HG03571 (cell line): ENCODE data around the gene MYRIP.
A peak's percentile ranks its signal among the peaks of the same experiment; 100 is the strongest.
"Not testable (repeated sequence)": the region's sequence is repeated elsewhere in the genome, so short reads cannot be mapped to it uniquely, and the experiment has no call there.

ENCODE experiments used
- ATAC-seq: cut with Tn5 transposase; IDR thresholded peaks from one replicate; pipeline ENCODE4 v1.9.1; 2021; ENCODE audit not compliant: unreplicated experiment

Gene MYRIP

DNA sequence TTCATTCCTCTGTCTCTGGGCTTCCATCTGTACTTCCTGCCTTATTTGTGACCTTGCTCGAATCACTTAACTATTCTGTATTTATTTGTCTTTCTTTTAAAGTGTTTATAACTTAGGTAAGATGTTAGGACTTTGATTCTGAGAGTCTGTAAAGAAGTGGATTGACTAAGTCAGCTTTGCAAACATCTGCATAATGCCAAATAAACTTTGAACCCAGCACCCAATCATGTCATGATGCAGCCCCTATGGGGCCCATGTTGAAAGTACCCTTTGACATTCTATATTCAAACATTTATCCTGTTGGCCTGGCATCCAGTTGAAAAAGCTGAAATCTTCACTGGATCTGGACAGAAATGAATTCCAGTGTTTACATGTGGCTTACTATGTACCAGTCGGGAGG is 3.8 kb upstream of the MYRIP start:
- ATAC-seq: no peak

DNA sequence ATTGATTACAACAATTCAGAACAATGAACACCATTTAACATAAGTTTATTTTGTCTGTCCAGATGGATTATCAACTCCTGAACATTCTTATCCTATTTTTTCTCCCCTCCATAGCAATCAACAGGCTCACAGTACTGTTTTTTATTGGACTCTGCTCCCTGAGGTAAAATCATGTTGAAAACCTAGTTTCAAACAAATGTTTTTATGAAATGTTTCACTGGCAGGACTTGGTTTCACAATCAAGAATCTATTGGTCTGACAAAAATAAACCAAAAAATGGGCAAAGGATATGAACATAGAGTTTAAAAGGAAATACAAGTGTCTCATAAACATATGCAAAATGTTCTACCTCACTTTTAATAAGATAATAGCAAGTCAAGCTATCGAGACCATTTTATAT is 2.6 kb upstream of the MYRIP start:
- no peak for ATAC-seq

DNA sequence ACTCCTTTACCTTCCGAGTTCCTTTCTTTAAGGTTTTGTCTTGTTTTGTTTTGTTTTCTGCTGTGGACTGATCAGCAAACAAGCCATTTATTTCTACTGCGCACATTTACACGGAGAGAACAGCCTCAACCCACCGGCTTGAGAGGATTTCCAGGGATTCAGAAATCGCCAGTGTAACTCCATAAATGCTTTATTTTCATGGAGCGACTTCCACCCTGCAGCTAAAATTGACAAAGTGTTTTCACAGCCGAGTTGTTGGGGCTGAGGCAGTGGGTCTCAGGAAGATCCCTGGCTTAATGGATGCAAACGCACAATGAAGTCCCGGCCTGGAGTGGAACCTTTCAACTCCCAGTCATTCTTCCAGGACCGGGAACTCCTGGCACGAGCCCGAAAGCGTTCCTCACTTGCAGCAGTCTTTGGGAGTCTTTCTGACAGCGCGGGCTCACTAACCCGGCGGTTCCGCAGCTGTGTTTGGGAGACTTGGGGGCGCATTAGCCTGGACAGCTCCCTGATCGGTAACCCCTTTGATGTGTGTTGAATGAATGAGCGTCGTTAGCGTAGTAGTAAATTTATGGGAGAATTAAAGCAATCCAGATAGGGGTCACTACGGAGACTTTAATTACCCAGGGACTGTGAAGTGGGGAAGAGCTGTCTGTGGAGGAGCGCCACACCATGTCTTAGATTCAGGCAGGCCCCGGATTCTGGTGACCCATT is 785 bp upstream of the MYRIP start:
- ATAC-seq: peak; percentile 12

DNA sequence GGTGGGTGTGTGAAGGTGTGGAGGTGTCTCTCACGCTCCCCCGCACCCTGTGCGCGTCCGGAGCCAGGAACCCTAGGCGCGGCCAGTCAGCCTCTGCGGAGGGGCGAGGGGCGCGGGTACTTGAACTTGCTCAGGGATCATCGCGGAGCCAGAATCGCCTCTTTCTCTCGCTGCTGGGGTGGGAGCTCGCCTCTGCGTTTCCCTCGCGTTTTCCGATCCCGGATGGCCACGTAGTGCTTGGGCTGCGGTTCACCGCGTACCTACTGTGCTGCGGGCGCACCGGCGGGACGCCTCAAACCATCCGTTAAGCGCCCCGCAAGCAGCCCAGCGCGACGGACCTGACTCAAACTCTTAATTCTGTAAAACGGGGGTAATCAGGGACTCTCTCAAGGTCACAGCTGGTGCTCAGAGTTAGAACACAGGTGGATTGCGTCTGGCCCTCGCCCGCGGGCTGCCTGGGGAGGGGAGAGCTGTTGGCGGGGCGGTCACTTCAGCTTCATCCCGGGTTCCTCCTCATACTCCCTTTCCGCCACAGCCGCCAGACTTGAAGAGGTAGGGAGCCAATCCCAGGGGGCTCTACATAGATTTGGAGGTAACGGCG is 686 bp downstream of the MYRIP start:
- no peak for ATAC-seq

DNA sequence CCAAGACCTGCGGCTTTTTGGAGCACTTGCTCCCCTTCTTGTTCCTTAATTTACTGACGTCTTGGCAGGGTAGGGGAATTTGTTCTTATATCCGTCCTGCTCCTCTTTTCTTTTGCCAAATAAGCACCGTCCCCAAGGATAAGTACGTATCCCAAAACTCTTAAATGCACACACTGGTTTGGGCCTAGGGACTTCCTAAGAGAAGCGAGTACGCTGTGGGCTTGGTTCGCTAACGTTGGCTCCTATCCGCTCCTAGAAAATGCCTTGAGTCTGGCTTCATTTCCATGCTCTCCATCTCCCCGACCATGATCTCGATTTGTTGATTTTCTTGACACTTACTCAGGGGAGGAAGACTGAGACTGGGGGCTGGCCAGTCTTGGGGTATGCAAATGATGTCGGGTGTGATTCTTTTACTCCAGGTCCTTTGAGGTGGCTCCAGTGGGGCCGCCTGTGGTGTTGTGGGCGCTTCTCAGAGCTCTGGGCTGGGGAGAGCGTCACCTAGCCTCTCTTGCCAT is 1.3 kb downstream of the MYRIP start:
- ATAC-seq: no peak

DNA sequence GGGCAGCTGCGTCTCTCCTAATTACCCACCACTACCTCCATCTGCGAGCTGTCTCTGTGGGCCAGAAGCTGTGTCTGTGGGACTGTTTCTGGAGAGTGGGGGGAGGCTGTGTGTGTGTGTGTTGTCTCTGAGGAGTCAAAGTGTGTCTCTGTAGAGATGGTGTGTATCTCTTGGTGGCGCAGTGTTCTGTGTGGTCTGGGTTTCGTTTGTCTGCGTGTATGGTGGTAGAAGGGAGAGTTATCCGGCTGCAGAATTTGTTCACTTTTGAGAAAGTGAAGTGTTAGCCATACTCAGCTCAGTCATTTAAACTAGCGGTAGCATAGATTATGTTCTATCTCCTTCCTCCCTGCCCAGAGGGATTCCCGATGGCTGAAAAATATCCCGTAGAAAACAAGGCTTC is 2.2 kb downstream of the MYRIP start:
- no peak for ATAC-seq

DNA sequence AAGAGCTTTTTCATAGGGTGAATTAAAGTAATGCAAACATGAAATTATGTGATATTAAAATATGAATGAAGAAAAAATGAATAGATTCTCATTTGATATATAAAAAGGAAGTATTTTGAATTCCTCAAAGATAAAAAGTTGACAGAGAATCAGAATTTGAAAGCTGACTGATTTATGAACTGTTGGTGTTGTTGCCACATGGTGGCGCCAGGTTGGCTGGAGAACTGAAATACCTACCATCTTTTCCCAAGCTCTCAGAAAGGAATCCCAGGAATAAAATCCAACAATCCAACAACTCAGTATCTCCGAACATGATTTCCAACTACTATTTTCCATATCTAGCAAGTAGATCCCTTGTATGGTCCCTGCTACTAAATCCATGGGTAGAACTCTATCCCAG is 3.1 kb downstream of the MYRIP start:
- ATAC-seq: no peak

DNA sequence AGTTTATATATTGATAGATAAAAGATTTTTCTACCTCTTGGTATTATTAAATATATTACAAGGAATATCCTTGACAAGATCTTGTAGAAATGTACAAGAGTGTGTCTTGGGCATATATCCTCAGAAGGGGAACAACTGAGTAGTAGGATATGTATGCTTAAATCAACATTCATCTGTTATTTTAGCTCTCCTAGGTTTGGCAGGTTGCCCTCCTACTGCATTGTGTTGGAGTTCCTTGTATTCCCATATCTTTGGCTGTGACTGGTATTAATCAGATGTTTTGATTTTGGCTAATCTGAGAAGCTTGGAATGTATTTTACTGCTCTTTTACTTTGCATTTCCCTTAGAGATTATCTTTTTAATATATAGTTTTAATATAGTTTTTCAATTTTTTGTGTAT is 4.6 kb downstream of the MYRIP start:
- no peak for ATAC-seq

DNA sequence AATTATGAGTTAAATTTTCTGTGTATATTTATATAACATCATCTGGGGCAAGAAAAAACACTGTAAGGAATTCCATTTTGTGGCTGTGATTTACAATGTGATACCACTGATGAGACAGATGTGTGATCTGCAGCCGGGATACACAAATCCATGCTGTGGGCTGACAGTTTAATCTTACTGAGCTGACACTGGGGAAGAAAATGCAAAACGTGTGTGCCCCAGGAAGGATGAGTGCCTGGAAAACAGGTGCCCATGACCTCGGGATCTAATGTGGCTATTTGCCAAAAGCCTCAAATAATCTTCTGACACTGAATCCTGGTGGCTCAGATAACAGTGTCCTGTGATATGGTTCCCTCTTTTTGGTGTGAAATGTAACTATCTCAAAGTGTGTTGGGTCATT is 10.5 kb downstream of the MYRIP start:
- ATAC-seq: no peak

DNA sequence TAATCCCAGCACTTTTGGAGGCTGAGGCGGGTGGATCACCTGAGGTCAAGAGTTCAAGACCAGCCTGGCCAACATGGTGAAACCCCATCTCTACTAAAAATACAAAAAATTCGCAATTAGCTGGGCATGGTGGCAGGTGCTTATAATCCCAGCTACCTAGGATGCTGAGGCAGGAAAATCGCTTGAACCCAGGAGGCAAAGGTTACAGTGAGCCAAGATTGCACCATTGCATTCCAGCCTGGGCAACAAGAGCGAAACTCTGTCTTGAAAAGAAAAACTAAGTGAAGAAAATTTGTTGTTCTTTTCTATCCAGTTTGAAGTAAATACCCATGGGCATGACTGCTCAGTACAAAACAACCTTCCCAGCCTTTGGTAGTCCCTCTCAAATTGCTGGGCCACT is 24.4 kb downstream of the MYRIP start:
- ATAC-seq: not testable (repeated sequence)

DNA sequence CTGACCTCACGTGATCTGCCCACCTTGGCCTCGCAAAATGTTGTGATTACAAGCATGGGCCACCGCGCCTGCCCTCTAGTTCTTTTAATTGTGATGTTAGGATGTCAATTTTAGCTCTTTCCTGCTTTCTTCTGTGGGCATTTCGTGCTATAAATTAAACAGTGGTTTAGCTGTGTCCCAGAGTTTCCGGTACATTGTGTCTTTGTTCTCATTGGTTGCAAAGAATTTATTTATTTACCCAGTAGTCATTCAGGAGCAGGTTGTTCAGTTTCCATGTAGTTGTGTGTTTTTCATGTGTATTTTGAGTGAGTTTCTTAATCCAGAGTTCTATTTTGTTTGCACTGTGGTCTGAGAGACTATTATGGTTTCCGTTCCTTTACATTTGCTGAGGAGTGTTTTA is 30.1 kb downstream of the MYRIP start:
- no peak for ATAC-seq

DNA sequence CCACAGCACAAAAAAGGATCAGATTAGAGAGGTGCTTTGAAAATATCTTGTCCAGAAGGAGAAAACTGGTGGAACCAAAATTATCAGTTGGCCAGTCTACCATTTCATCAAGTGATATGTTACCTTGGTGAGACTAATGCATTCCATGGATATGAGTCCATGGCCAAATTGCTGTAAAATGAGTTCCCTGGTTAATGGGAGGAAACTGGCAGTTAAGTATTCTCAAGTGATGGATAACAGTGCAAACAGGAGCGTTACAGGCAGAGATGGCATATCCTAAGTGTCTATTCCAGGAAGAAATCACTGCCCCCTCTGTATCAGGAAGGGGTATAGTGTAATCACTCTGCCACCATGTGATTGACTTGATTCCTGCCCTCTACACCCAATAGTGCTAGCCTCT is 34.0 kb downstream of the MYRIP start:
- ATAC-seq: no peak

DNA sequence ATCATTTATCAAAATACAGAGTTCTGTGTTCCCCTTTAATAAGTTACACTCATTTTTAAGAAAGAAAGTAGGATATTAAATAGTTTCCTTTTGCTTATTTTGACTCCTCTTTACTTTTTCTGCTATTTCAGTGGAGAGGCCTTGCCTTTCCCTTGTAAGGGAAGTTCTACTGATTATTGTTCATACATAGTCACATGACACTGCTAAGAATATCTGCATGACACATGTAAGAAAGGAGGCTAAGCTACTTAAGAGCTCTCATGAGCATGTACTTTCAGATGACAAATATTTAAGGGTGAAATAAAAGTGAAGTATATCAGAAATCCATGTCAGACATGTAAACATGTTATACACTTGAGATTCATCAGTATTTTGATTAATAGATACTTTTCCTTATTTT is 39.0 kb downstream of the MYRIP start:
- ATAC-seq: no peak

DNA sequence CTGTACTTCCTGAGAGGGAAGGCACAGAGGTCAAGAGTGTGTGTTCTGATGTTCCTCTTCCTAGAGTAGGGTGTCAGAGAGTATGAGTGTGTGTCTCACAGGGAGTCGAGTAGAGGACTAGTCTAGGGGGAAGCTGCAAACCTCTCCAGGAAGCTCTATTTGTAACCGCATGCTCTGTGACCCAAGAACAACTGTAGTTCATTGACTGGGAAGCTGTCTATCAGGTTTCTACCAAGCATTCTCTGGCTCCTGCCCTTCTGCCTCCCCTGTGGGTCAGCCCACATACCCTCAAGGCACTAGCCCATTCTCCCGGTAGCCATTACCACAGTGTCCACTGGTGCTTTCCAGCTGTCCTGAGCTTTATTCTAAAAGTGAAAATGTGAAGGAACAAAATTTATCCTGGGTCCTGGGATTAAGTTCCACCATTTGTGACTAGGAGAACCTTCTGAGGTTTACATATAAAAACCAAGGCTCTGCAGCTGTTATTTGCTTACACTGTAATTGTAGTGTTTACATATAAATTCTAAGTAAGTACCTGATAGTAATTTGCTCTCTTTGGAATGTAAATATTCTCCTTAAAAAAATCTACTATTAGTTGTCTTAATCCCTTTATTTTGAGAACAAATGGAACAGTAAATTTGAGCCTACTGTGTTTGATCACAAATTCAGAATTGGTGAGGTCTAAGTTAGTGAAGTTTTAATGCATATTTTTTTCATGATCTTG is 40.7 kb downstream of the MYRIP start:
- ATAC-seq: no peak

DNA sequence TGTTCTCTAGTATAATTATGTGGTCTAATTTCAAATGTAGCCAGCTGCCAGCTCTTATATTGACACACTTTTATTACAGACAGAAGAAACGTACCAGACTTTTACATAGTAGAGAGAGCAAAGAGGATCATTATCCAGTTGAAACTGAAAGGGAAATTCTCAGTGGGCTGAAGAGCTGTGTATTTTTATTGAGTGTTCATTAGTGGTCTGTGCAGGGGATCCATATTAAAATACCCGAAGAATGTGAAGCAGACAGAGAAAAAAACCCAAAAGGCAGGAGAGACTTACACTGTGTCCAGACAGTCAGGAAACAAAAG is 41.3 kb downstream of the MYRIP start:
- ATAC-seq: no peak

DNA sequence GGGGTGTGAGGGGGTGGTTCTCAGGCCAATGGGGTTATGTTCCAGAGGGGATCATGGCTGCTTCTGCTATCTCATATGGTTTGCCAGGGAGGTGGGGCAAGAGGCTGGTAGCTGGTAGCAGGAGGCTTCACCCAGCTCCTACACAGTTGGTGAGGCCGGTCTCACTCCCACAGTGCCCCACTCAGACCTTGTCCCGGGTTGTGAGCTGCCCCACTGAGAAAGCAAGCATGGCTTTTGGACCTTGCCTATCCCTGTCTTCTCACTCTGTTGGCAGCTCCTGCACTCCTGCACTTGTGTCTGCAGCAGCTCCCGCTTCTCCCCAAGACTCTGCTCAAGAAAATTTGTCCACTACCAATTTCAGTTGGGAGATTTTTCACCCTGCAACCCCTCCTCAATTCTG is 46.1 kb downstream of the MYRIP start:
- ATAC-seq: no peak

DNA sequence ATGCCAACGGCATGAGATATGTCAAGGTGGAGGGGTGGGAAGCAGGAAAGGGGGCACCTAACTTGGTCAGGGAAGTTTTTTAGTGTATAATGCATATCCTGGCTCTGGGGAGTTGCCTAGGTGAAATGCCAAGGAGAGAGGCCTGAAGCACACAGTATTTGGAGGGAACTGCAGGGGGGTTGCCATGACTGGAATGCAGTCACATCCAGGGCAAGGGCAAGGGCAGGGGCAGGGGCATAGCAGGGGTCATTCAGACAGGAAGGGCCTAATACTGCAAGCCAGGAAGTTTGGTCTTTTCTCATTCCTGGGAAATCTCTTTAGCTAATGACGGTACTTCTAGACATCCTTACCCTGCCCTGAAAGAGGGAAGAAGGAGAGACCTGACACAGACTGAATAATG is 60.5 kb downstream of the MYRIP start:
- no peak for ATAC-seq

DNA sequence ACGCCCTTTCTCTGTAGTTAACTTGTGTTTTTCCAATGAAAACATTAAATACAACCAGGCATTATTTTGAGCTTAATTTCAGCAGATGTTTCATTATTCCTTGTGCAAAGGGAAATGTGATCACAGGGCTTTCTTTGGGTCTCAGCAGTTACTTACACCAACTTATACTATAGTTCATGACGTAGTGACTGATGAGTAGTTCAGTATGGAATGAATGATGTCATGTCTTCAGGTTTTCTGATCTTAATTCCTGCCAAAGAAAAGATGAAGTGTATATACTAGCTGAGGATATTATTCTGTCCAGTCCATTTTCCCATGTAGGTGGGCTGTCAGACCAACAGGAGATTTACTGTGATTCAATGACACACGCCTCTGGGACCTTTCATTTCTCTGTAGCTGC is 61.3 kb downstream of the MYRIP start:
- no peak for ATAC-seq

DNA sequence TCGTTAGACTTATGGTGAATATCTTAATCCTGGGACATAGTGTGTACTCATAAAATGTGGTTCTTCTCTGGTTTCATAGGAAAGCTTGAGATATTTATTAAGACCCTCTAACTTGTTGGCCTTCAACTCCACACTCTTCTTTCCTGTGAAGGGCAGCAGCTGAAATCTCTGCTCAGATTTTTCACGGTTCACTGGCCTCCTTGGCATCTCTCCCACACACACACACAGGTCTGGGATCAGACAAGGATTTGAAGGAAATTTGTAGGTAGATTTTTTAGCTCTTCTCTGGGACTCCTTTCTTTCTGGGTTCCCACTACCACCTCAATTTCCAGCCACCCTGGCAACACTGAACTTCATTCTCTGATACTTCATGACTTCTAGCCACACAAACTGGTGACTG is 70.2 kb downstream of the MYRIP start:
- no peak for ATAC-seq

DNA sequence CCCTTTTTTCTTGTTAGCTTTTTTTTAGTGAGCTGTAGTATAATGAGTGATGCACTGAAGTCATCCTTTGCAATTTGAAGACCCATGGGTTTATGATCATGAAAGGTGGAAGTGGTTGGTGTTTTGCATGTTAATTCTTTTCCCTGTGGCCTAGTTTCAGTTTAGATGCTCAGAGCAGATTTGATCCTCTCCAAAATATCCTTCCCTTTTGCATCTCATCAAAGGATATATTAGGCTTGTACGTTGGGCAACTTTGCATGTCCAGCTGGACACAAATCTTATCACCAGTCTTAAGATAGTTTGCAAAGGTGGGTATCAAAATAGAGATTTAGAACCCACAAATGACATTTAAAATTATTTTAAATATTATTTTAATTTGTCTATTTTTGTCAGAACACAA is 72.7 kb downstream of the MYRIP start:
- no peak for ATAC-seq

DNA sequence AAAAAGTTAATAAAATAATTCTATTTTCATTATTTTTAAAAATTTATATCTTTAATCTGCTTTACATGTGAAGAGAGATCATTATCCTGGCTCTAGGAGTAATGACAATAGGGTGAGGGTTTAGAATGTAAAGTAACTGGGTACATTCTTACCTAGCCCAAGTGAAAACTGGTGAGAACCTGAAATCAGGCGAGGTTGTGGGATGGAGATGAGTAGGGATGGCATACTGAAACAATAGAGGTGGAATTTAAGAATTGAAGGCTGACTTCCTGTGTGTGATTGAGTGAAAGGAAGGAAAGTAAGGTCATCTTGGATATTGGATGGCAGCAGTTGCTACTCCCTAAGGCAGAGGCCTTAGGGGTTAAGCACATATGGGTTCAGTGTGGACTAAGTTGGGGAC is 82.7 kb downstream of the MYRIP start:
- no peak for ATAC-seq

DNA sequence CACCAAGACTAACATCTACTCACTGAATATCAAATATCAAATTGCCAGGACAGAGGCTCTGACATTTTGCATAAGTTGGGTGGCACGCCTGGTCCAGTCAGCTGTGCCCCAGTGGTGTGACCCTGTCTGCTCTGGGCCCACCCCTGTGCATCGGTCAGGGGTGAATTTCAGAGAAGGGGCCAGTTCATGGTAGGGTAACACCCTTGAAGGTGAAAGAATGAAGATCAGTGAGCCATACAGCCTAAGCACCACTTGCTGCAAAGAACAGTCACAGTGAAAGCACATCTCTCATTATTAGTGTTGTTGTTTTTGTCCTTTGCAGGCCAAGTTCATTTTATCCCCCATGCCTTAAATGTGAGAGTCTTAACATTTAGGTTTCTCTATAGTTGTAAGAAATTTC is 86.8 kb downstream of the MYRIP start:
- ATAC-seq: no peak
